Left lung (tissue), 10 donors: ENCODE data around the gene RSPH6A. TPM values are rescaled to one million over a fixed set of nuclear protein-coding genes. Genes with fewer than 3 reads are reported as not detected.

Experiments
- ATAC-seq: fragments of 200-7000 bp; cut with Tn5 transposase; one replicate; pipeline ENCODE4 v1.9.1; 2020; ENCODE audit warnings: moderate library complexity
- DNase-seq, 4 donors: peaks; one replicate each; pipeline ENCODE4 v3.0.0-alpha.2; 2013 to 2020
- H3K27ac ChIP-seq, 2 donors: fragments of 200-600 bp; sonication (generic) in 1 of 2; one replicate each; pipeline versions ENCODE4 v1.5.0 to v1.8.0; 2020 to 2021
- H3K27me3 ChIP-seq, 2 donors: fragments of 200-600 bp; sonication (generic) in 1 of 2; one replicate each; pipeline versions ENCODE4 v1.5.0 to v1.8.0; 2020 to 2021
- H3K36me3 ChIP-seq, 2 donors: fragments of 200-600 bp; sonication (generic) in 1 of 2; one replicate each; pipeline versions ENCODE4 v1.5.0 to v1.8.0; 2020 to 2021
- H3K4me1 ChIP-seq, 2 donors: fragments of 200-600 bp; one replicate each; pipeline ENCODE4 v1.8.0; 2021
- H3K4me3 ChIP-seq, 2 donors: fragments of 200-600 bp; sonication (generic) in 1 of 2; one replicate each; pipeline versions ENCODE4 v1.5.0 to v1.8.0; 2020 to 2021; ENCODE audit warnings: mild to moderate bottlenecking in 1 of 2
- H3K9me3 ChIP-seq, 2 donors: fragments of 200-600 bp; sonication (generic) in 1 of 2; one replicate each; pipeline versions ENCODE4 v1.5.0 to v1.8.0; 2020 to 2021
- CTCF ChIP-seq, 2 donors: fragments of 200-600 bp; sonication (generic) in 1 of 2; IDR thresholded peaks; one replicate each; pipeline versions ENCODE4 v1.5.0 to v1.8.0; 2021; ENCODE audit warnings: antibody characterized with exemption in 2 of 2
- intact Hi-C, 2 donors: fragments of 100-400 bp; cut with DNase I; formaldehyde crosslinking; loops; one replicate each; pipeline versions ENCODE4 v1.11.2 to v1.14.2; 2022
- polyA plus RNA-seq, 6 donors: library from polyadenylated mRNA; unstranded; fragments of 120-200 nt; gene quantifications; one replicate each; pipeline ENCODE4 v1.2.1, GENCODE V29; 2013; ENCODE audit not compliant: insufficient read length in 6 of 6
- total RNA-seq, 2 donors: library from RNA; stranded (reverse); fragmentation: NEBNext Ultra II Directional; extraction: Animal tissue kit (Norgen Biotek cat#: 25700); gene quantifications; one replicate each; pipeline ENCODE4 v1.2.1, GENCODE V29; 2021
- donor health status: DM: no; HTN: yes; CAD: no.
- donor health status: DM: no; HTN: no; CAD: no.

Gene RSPH6A
- total and polyA plus RNA-seq, 8 donors: 0.09 to 0.13 TPM; not detected in 6

GRCh38 chr19:45794627-45795026 is 20.5 kb downstream of the RSPH6A start:
- intact Hi-C loops: no loop called here
- ATAC-seq: no peak
- no peak for TF ChIP-seq CTCF (IDR thresholded peaks at IDR 0.05)

GRCh38 chr19:45793876-45794275 is 21.2 kb downstream of the RSPH6A start:
- Histone ChIP-seq H3K4me1 (peaks cover 12 to 29% of the 10 kb centered on the region in 2 donors), H3K36me3 (peaks cover 0 to 19% of the 10 kb centered on the region in 2 donors), H3K9me3 (no peaks in the 10 kb centered on the region), H3K4me3 (no peak overlapping the region), H3K27ac (no peak overlapping the region), H3K27me3 (peaks cover 0 to 89% of the 10 kb centered on the region in 2 donors)
- TF ChIP-seq CTCF (IDR thresholded peaks at IDR 0.05): no peak
- no peak for ATAC-seq
- intact Hi-C loops: no loop called here
- DNase-seq: no peak

More at GRCh38 chr19:45794627-45795026, 20.5 kb downstream of the RSPH6A start:
- Histone ChIP-seq H3K27ac (no peak overlapping the region), H3K9me3 (no peaks in the 10 kb centered on the region), H3K4me3 (no peak overlapping the region), H3K4me1 (peaks cover 14 to 37% of the 10 kb centered on the region in 2 donors), H3K36me3 (peaks cover 0 to 11% of the 10 kb centered on the region in 2 donors), H3K27me3 (peaks cover 0 to 89% of the 10 kb centered on the region in 2 donors)
- no peak for DNase-seq

DNA sequence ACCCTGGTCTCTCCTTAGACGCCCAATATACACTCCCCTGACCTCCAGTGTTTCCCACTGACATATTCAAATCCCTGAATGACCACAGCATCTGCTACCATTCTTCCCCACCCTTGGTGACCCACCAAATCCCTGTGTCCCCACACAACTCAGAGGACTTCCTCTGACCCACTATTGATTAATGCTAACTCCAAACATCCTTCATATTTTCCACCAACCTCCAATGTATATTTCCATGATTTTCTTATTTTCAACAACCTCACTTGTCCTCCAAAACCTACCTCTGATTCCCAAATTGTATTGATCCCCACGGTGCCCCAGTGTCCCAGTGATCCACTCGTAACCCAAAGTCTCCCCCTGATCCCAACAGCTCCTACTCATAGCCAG is 21.9 kb downstream of the RSPH6A start:
- H3K9me3 ChIP-seq: no peaks in the 10 kb centered on the region
- H3K4me3 ChIP-seq: peak overlapping the region in 1 of 2 donors; percentile 59
- peaks cover 0 to 89% of the 10 kb centered on the region in 2 donors for H3K27me3 ChIP-seq
- peaks cover 12 to 27% of the 10 kb centered on the region in 2 donors for H3K4me1 ChIP-seq
- intact Hi-C loops: no loop called here
- no peak for DNase-seq
- H3K27ac ChIP-seq: peak overlapping the region in 1 of 2 donors; percentile 80
- ATAC-seq: no peak
- peaks cover 0 to 26% of the 10 kb centered on the region in 2 donors for H3K36me3 ChIP-seq
- no peak for TF ChIP-seq CTCF (IDR thresholded peaks at IDR 0.05)

DNA sequence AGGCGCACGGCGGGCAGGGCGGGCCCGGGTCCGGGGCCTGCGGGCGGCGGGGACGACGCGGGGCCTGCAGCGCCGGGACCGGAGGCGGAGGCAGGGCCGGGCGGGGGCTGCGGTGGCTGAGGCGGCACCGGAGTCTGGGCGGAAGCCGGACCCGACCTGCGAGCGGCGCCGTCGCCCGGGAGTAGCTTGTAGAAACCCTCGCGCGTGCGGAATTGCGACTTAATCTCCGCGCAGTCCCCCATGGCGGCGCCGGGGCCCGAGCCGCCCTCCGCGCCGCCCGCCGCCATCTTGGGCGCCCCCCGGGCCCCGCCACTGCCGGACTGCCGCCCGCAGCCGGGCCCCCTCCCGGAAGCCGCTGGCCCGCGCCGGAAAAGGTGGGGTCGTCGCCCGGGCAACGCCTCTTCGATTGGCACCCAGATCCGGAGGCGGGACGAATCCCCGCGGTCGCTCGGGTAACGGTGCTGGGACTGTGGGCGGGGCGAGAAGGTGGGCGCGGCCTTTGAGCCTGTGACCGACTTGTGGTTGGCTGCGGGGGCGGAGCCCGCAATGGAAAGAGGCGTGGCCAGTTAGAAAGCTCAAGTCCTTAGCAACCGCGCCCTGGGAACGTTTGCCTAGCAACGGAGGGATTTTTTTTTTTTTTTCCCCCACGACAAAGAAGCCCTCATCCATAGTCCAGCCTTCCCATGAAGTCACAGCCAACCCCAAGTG is 22.5 kb downstream of the RSPH6A start, which contains the start of gene DMWD:
Gene DMWD, minus strand, starts transcription at position 376 of the 708 bp plus-strand sequence. Its CDS starts 89 bp downstream, at position 287.
- no peak for TF ChIP-seq CTCF (IDR thresholded peaks at IDR 0.05)
- Histone ChIP-seq H3K27ac (peak within 1 kb of the TSS in 1 of 2 donors; percentile 80), H3K4me1 (peaks cover 12 to 27% of the 10 kb centered on the region in 2 donors), H3K4me3 (peak within 1 kb of the TSS; percentile 51 to 59), H3K36me3 (peaks cover 0 to 31% of the 10 kb centered on the region in 2 donors), H3K9me3 (no peaks in the 10 kb centered on the region), H3K27me3 (peaks cover 0 to 89% of the 10 kb centered on the region in 2 donors)
- DNase-seq (peak; percentile 98 to 99 (median 99)), ATAC-seq (peak; percentile 99)
- intact Hi-C loops: no loop called here

- peak overlapping the region; percentile 51 to 59 for H3K4me3 ChIP-seq
- H3K4me1 ChIP-seq: peaks cover 12 to 27% of the 10 kb centered on the region in 2 donors
- no peak for DNase-seq
- intact Hi-C loops: no loop called here
- H3K9me3 ChIP-seq: no peaks in the 10 kb centered on the region
- H3K27ac ChIP-seq: peak overlapping the region in 1 of 2 donors; percentile 80
- H3K36me3 ChIP-seq: peaks cover 0 to 38% of the 10 kb centered on the region in 2 donors
- H3K27me3 ChIP-seq: peaks cover 0 to 89% of the 10 kb centered on the region in 2 donors
- TF ChIP-seq CTCF (IDR thresholded peaks at IDR 0.05): no peak
- no peak for ATAC-seq
Observed at GRCh38 chr19:45791744-45792469, 23.2 kb downstream of the RSPH6A start.
